Breast epithelium (tissue), 4 donors: ENCODE results near the gene TMEM267. TPM values are rescaled to one million over a fixed set of nuclear protein-coding genes. Genes with fewer than 3 reads are reported as not detected.
A peak's percentile ranks its signal among the peaks of the same experiment; 100 is the strongest.

Source experiments
- DNase-seq, 2 donors: peaks; one replicate each; pipeline ENCODE4 v3.0.0-alpha.2; 2019; ENCODE audit warnings: low spot score in 2 of 2
- H3K27ac ChIP-seq, 2 donors: fragments of 200-600 bp; sonication (generic) in 1 of 2; one replicate each; pipeline ENCODE4 v1.5.1; 2016 to 2019; ENCODE audit warnings: mild to moderate bottlenecking in 1 of 2
- H3K27me3 ChIP-seq, 2 donors: fragments of 200-600 bp; sonication (generic) in 1 of 2; one replicate each; pipeline versions ENCODE4 v1.5.1 to v1.6.0; 2017 to 2019; ENCODE audit warnings: control low read depth in 1 of 2, mild to moderate bottlenecking in 1 of 2
- H3K36me3 ChIP-seq: fragments of 200-600 bp; one replicate; pipeline ENCODE4 v1.5.1; 2019
- H3K4me1 ChIP-seq, 2 donors: fragments of 200-600 bp; sonication (generic); one replicate each; pipeline ENCODE4 v1.5.1; 2016 to 2019; ENCODE audit warnings: control low read depth in 1 of 2
- H3K4me3 ChIP-seq, 3 donors: fragments of 200-600 bp; sonication (generic); 1 replicate in 2 of 3; 2 replicates in 1 of 3; pipeline ENCODE4 v1.5.1; 2016 to 2019; ENCODE audit warnings: mild to moderate bottlenecking in 3 of 3, moderate library complexity in 2 of 3
- H3K9me3 ChIP-seq, 2 donors: fragments of 200-600 bp; sonication (generic) in 1 of 2; one replicate each; pipeline ENCODE4 v1.5.1; 2016 to 2019; ENCODE audit warnings: control low read depth in 1 of 2
- POLR2A ChIP-seq: fragments of 450-650 bp; IDR thresholded peaks from one replicate; pipeline ENCODE4 v1.6.1; 2016; ENCODE audit warnings: antibody characterized with exemption, mild to moderate bottlenecking, moderate library complexity
- POLR2AphosphoS5 ChIP-seq, 3 donors: sonication (generic); formaldehyde crosslinking; IDR thresholded peaks; one replicate each; pipeline ENCODE4 v1.6.1; 2017; ENCODE audit warnings: antibody characterized with exemption in 3 of 3
- intact Hi-C: fragments of 100-400 bp; cut with DNase I; formaldehyde crosslinking; loops from one replicate; pipeline ENCODE4 v1.15.1; 2023; ENCODE audit warnings: low total_unique reads
- total RNA-seq, 3 donors: library from RNA; depleted of rRNA; stranded (reverse); fragments of >200 nt; gene quantifications; one replicate each; pipeline ENCODE4 v1.1.0, GENCODE V29; 2016
- TF ChIP-seq, protein P1 (sequence below), 3 donors: fragments of 450-650 bp; IDR thresholded peaks; one replicate each; pipeline ENCODE4 v1.5.1; 2016 to 2017; ENCODE audit warnings: antibody characterized with exemption in 3 of 3, mild to moderate bottlenecking in 3 of 3, moderate library complexity in 3 of 3

The TMEM267 gene
- total RNA-seq, 3 donors from 2014 or later, result 11.7 to 21.7 (median 16.1) TPM

GRCh38 chr5:43421450-43422133, 62.1 kb downstream of the TMEM267 start:
- Histone ChIP-seq H3K27ac (peak overlapping the region; percentile 56 to 82), H3K4me1 (no peaks in the 10 kb centered on the region), H3K4me3 (no peak overlapping the region), H3K9me3 (no peaks in the 10 kb centered on the region), H3K27me3 (no peaks in the 10 kb centered on the region), H3K36me3 (no peaks in the 10 kb centered on the region)
- DNase-seq, result no peak
- TF ChIP-seq, protein P1, sequence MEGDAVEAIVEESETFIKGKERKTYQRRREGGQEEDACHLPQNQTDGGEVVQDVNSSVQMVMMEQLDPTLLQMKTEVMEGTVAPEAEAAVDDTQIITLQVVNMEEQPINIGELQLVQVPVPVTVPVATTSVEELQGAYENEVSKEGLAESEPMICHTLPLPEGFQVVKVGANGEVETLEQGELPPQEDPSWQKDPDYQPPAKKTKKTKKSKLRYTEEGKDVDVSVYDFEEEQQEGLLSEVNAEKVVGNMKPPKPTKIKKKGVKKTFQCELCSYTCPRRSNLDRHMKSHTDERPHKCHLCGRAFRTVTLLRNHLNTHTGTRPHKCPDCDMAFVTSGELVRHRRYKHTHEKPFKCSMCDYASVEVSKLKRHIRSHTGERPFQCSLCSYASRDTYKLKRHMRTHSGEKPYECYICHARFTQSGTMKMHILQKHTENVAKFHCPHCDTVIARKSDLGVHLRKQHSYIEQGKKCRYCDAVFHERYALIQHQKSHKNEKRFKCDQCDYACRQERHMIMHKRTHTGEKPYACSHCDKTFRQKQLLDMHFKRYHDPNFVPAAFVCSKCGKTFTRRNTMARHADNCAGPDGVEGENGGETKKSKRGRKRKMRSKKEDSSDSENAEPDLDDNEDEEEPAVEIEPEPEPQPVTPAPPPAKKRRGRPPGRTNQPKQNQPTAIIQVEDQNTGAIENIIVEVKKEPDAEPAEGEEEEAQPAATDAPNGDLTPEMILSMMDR (IDR thresholded peaks at IDR 0.05), result no peak
- TF ChIP-seq POLR2A, result no peak
- TF ChIP-seq POLR2AphosphoS5 (IDR thresholded peaks at IDR 0.05), result no peak
- intact Hi-C loops, result no loop called here

GRCh38 chr5:43420241-43420640, 63.4 kb downstream of the TMEM267 start:
- H3K27ac ChIP-seq, result no peak overlapping the region
- H3K27me3 ChIP-seq, result no peaks in the 10 kb centered on the region
- no peak for DNase-seq
- TF ChIP-seq, protein P1 (IDR thresholded peaks at IDR 0.05), result no peak
- no peak for TF ChIP-seq POLR2A
- TF ChIP-seq POLR2AphosphoS5 (IDR thresholded peaks at IDR 0.05), result no peak
- no peaks in the 10 kb centered on the region for H3K36me3 ChIP-seq
- intact Hi-C loops, result no loop called here
- no peak overlapping the region for H3K4me3 ChIP-seq
- no peaks in the 10 kb centered on the region for H3K4me1 ChIP-seq
- no peaks in the 10 kb centered on the region for H3K9me3 ChIP-seq

DNA sequence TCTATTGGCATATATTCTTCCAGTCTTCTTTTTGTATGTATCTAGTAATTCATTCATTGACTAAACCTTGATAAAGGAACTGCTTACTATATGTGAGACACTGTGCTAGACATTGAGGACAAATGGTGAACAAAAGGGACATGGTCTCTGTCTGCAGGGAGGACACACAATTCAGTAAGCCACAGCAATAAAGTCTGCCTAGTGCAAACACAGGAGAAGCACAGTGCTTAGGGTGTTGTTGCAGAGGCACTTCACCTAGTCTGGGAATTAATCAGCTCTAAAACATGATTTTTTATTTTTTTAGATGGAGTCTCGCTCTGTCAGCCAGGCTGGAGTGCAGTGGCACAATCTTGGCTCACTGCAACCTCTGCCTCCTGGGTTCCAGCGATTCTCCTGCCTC, 65.1 kb downstream of the TMEM267 start:
- Histone ChIP-seq H3K36me3 (no peaks in the 10 kb centered on the region), H3K9me3 (no peaks in the 10 kb centered on the region), H3K4me1 (no peaks in the 10 kb centered on the region), H3K27me3 (no peaks in the 10 kb centered on the region), H3K4me3 (no peak overlapping the region), H3K27ac (no peak overlapping the region)
- TF ChIP-seq, protein P1 (IDR thresholded peaks at IDR 0.05), result no peak
- TF ChIP-seq POLR2A (no peak), POLR2AphosphoS5 (IDR thresholded peaks at IDR 0.05) (no peak)
- intact Hi-C loops, result no loop called here
- no peak for DNase-seq

- no peak for DNase-seq
- Histone ChIP-seq H3K9me3 (no peaks in the 10 kb centered on the region), H3K27ac (peak overlapping the region in 1 of 2 donors; percentile 33), H3K4me1 (no peaks in the 10 kb centered on the region), H3K27me3 (no peaks in the 10 kb centered on the region), H3K4me3 (no peak overlapping the region), H3K36me3 (no peaks in the 10 kb centered on the region)
- TF ChIP-seq, protein P1 (IDR thresholded peaks at IDR 0.05), result no peak
- TF ChIP-seq POLR2AphosphoS5 (IDR thresholded peaks at IDR 0.05) (no peak), POLR2A (no peak)
- intact Hi-C loops, result no loop called here
These were observed 66.8 kb downstream of the TMEM267 start for GRCh38 chr5:43416803-43417394.
